HEK293 (cell line): ENCODE measurements around the gene NID1.

Experiments
- CTCF ChIA-PET: fragments of 350-600 bp; formaldehyde crosslinking; extraction: SDS; loops from one replicate; lab custom pipeline; 2021; ENCODE audit warnings: antibody characterized with exemption; lab: Yijun Ruan, JAX
- POLR2A ChIA-PET: fragments of 300-600 bp; formaldehyde crosslinking; extraction: SDS; loops from one replicate; lab custom pipeline; 2020; ENCODE audit warnings: antibody characterized with exemption, inconsistent platforms; lab: Yijun Ruan, JAX
- H3K27ac ChIP-seq: fragments of 200-500 bp; sonication (Bioruptor generic); 2 replicates; pipeline ENCODE4 v1.5.1; 2014; ENCODE audit warnings: low read depth, low read length, control low read depth, inconsistent platforms; ENCODE audit errors: extremely low read depth
- H3K36me3 ChIP-seq, 2 experiments: fragments of 200-500 bp in 1 of 2; sonication (Bioruptor generic) in 1 of 2; 1 replicate in 1 of 2; 2 replicates in 1 of 2; pipeline ENCODE4 v1.5.1; 2014 to 2017; ENCODE audit warnings: inconsistent platforms in 2 of 2, low read length in 2 of 2; ENCODE audit not compliant: control insufficient read depth in 2 of 2, insufficient read depth in 1 of 2
- H3K4me1 ChIP-seq: fragments of 200-500 bp; sonication (Bioruptor generic); 2 replicates; pipeline ENCODE4 v1.5.1; 2014; ENCODE audit warnings: mild to moderate bottlenecking, low read length, inconsistent platforms; ENCODE audit not compliant: control insufficient read depth, insufficient read depth
- H3K4me3 ChIP-seq: 2 replicates; pipeline ENCODE4 v1.5.1; 2011; ENCODE audit warnings: low read depth, mild to moderate bottlenecking, control low read depth, low read length, moderate library complexity
- H3K9me3 ChIP-seq: fragments of 200-500 bp; sonication (Bioruptor generic); 2 replicates; pipeline ENCODE4 v1.5.1; 2014; ENCODE audit warnings: low read depth, low read length, inconsistent platforms; ENCODE audit not compliant: control insufficient read depth, insufficient read depth
- BCL11A ChIP-seq: fragments of 450-650 bp; formaldehyde crosslinking; IDR thresholded peaks from 2 replicates; pipeline ENCODE4 v1.5.1; 2016; ENCODE audit warnings: low read depth, missing biosample characterization, missing genetic modification characterization
- HOXD13 ChIP-seq: sonication (generic); formaldehyde crosslinking; IDR thresholded peaks from 2 replicates; pipeline ENCODE4 v1.8.0; 2022; ENCODE audit warnings: missing genetic modification reagents, borderline replicate concordance
- OSR2 ChIP-seq: fragments of 450-650 bp; formaldehyde crosslinking; IDR thresholded peaks from 2 replicates; pipeline ENCODE4 v1.5.1; 2016; ENCODE audit warnings: missing biosample characterization, missing genetic modification characterization
- OVOL3 ChIP-seq: fragments of 450-650 bp; formaldehyde crosslinking; IDR thresholded peaks from 2 replicates; pipeline ENCODE4 v1.5.1; 2016; ENCODE audit warnings: missing biosample characterization, missing genetic modification characterization
- SCRT1 ChIP-seq: fragments of 450-650 bp; formaldehyde crosslinking; IDR thresholded peaks from 2 replicates; pipeline ENCODE4 v1.5.1; 2016; ENCODE audit warnings: missing biosample characterization, missing genetic modification characterization, borderline replicate concordance
- ZBTB1 ChIP-seq: fragments of 450-650 bp; formaldehyde crosslinking; IDR thresholded peaks from 2 replicates; pipeline ENCODE4 v1.5.1; 2016; ENCODE audit warnings: missing biosample characterization, missing genetic modification characterization
- ZFP69B ChIP-seq: fragments of 450-650 bp; formaldehyde crosslinking; IDR thresholded peaks from 2 replicates; pipeline ENCODE4 v1.5.1; 2016; ENCODE audit warnings: missing biosample characterization, missing genetic modification characterization
- ZNF10 ChIP-seq: fragments of 450-650 bp; formaldehyde crosslinking; IDR thresholded peaks from 2 replicates; pipeline ENCODE4 v1.5.1; 2017; ENCODE audit warnings: missing biosample characterization, missing genetic modification characterization
- ZNF133 ChIP-seq: fragments of 450-650 bp; formaldehyde crosslinking; IDR thresholded peaks from 2 replicates; pipeline ENCODE4 v1.5.1; 2016; ENCODE audit warnings: missing biosample characterization, missing genetic modification characterization
- ZNF175 ChIP-seq: fragments of 450-650 bp; formaldehyde crosslinking; IDR thresholded peaks from 2 replicates; pipeline ENCODE4 v1.5.1; 2016; ENCODE audit warnings: missing biosample characterization, missing genetic modification characterization
- ZNF2 ChIP-seq: fragments of 450-650 bp; formaldehyde crosslinking; IDR thresholded peaks from 2 replicates; pipeline ENCODE4 v1.5.1; 2016; ENCODE audit warnings: missing biosample characterization, missing genetic modification characterization
- ZNF221 ChIP-seq: fragments of 450-650 bp; formaldehyde crosslinking; IDR thresholded peaks from 2 replicates; pipeline ENCODE4 v1.5.1; 2017; ENCODE audit warnings: missing biosample characterization, missing genetic modification characterization, borderline replicate concordance
- ZNF23 ChIP-seq: fragments of 450-650 bp; formaldehyde crosslinking; IDR thresholded peaks from 2 replicates; pipeline ENCODE4 v1.5.1; 2016; ENCODE audit warnings: missing biosample characterization, missing genetic modification characterization, borderline replicate concordance
- ZNF302 ChIP-seq: fragments of 450-650 bp; formaldehyde crosslinking; IDR thresholded peaks from 2 replicates; pipeline ENCODE4 v1.5.1; 2016; ENCODE audit warnings: missing biosample characterization, missing genetic modification characterization, low read depth
- ZNF350 ChIP-seq: fragments of 450-650 bp; formaldehyde crosslinking; IDR thresholded peaks from 2 replicates; pipeline ENCODE4 v1.5.0; 2017; ENCODE audit warnings: missing biosample characterization, mild to moderate bottlenecking, missing genetic modification characterization
- ZNF391 ChIP-seq: fragments of 450-650 bp; formaldehyde crosslinking; IDR thresholded peaks from 2 replicates; pipeline ENCODE4 v1.5.1; 2016; ENCODE audit warnings: low read depth, missing biosample characterization, missing genetic modification characterization, borderline replicate concordance
- ZNF473 ChIP-seq: fragments of 450-650 bp; formaldehyde crosslinking; IDR thresholded peaks from 2 replicates; pipeline ENCODE4 v1.5.1; 2017; ENCODE audit warnings: missing biosample characterization, missing genetic modification characterization
- ZNF510 ChIP-seq: fragments of 450-650 bp; formaldehyde crosslinking; IDR thresholded peaks from 2 replicates; pipeline ENCODE4 v1.5.1; 2018; ENCODE audit warnings: mild to moderate bottlenecking, missing genetic modification characterization, missing biosample characterization; ENCODE audit not compliant: insufficient replicate concordance
- ZNF560 ChIP-seq: fragments of 450-650 bp; formaldehyde crosslinking; IDR thresholded peaks from 2 replicates; pipeline ENCODE4 v1.5.1; 2017; ENCODE audit warnings: missing biosample characterization, missing genetic modification characterization, borderline replicate concordance
- ZNF785 ChIP-seq: fragments of 450-650 bp; formaldehyde crosslinking; IDR thresholded peaks from 2 replicates; pipeline ENCODE4 v1.5.1; 2016; ENCODE audit warnings: missing biosample characterization, missing genetic modification characterization
- ZSCAN30 ChIP-seq: fragments of 450-650 bp; IDR thresholded peaks from 2 replicates; pipeline ENCODE4 v1.5.1; 2018; ENCODE audit warnings: missing biosample characterization, mild to moderate bottlenecking, missing genetic modification characterization, moderate library complexity
- TF ChIP-seq, protein P1 (sequence below): fragments of 450-650 bp; formaldehyde crosslinking; IDR thresholded peaks from 2 replicates; pipeline ENCODE4 v1.5.1; 2016; ENCODE audit warnings: missing biosample characterization, missing genetic modification characterization
- TF ChIP-seq, protein P2 (sequence below): fragments of 450-650 bp; formaldehyde crosslinking; IDR thresholded peaks from 2 replicates; pipeline ENCODE4 v1.5.1; 2016; ENCODE audit warnings: missing biosample characterization, missing genetic modification characterization
- TF ChIP-seq, protein P3 (sequence below): fragments of 450-650 bp; formaldehyde crosslinking; IDR thresholded peaks from 2 replicates; pipeline ENCODE4 v1.5.1; 2016; ENCODE audit warnings: missing biosample characterization, missing genetic modification characterization
- TF ChIP-seq, protein P4 (sequence below): fragments of 450-650 bp; formaldehyde crosslinking; IDR thresholded peaks from 2 replicates; pipeline ENCODE4 v1.5.1; 2016; ENCODE audit warnings: missing biosample characterization, missing genetic modification characterization, borderline replicate concordance
- TF ChIP-seq, protein P5 (sequence below): fragments of 450-650 bp; formaldehyde crosslinking; IDR thresholded peaks from 2 replicates; pipeline ENCODE4 v1.5.1; 2017; ENCODE audit warnings: missing biosample characterization, missing genetic modification characterization

The NID1 gene

DNA sequence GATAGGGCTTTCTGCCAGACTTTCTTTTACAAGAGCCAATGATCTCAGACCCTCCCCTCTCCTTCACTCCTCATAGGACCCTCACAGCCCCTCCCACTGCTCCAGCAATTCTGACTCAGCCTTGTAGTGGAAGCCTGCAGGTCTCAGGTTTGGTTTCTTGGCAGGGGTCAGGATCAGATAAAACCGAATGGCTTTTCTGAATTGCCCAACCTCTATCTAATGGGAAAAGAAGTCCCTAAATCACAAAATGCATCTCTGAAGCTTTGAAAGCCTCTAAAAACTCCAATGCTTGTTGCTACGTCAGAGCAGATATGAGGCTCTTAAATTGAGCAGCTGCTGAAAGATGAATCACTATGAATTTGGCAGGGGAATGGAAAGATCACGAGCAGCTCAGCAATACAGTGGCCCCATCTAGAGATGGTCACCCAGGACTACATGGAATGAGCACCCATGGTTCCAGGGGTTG is 74.5 kb downstream of the NID1 start:
- CTCF ChIA-PET: interaction anchor here (2.1 kb wide), 1 partner anchor 19 kb away, joined by 6 read pairs; no protein-coding TSS in a partner anchor
- H3K27ac ChIP-seq: no peak overlapping the region
- TF ChIP-seq, protein P1, sequence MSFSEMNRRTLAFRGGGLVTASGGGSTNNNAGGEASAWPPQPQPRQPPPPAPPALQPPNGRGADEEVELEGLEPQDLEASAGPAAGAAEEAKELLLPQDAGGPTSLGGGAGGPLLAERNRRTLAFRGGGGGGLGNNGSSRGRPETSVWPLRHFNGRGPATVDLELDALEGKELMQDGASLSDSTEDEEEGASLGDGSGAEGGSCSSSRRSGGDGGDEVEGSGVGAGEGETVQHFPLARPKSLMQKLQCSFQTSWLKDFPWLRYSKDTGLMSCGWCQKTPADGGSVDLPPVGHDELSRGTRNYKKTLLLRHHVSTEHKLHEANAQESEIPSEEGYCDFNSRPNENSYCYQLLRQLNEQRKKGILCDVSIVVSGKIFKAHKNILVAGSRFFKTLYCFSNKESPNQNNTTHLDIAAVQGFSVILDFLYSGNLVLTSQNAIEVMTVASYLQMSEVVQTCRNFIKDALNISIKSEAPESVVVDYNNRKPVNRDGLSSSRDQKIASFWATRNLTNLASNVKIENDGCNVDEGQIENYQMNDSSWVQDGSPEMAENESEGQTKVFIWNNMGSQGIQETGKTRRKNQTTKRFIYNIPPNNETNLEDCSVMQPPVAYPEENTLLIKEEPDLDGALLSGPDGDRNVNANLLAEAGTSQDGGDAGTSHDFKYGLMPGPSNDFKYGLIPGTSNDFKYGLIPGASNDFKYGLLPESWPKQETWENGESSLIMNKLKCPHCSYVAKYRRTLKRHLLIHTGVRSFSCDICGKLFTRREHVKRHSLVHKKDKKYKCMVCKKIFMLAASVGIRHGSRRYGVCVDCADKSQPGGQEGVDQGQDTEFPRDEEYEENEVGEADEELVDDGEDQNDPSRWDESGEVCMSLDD (tag by site-specific recombination): no peak
- TF ChIP-seq ZNF350 (no peak), BCL11A (no peak), ZNF10 (tag by site-specific recombination) (no peak), SCRT1 (no peak), ZFP69B (no peak), ZNF23 (tag by site-specific recombination) (no peak), ZNF175 (no peak), ZBTB1 (tag by site-specific recombination) (no peak), ZSCAN30 (tag by site-specific recombination) (no peak), ZNF221 (no peak), ZNF133 (tag by site-specific recombination) (no peak), ZNF785 (tag by site-specific recombination) (no peak), ZNF473 (no peak), ZNF560 (tag by site-specific recombination) (no peak), ZNF2 (tag by site-specific recombination) (no peak), HOXD13 (CRISPR knock-in tag) (no peak)
- TF ChIP-seq, protein P2, sequence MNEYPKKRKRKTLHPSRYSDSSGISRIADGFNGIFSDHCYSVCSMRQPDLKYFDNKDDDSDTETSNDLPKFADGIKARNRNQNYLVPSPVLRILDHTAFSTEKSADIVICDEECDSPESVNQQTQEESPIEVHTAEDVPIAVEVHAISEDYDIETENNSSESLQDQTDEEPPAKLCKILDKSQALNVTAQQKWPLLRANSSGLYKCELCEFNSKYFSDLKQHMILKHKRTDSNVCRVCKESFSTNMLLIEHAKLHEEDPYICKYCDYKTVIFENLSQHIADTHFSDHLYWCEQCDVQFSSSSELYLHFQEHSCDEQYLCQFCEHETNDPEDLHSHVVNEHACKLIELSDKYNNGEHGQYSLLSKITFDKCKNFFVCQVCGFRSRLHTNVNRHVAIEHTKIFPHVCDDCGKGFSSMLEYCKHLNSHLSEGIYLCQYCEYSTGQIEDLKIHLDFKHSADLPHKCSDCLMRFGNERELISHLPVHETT (tag by site-specific recombination): no peak
- TF ChIP-seq, protein P3, sequence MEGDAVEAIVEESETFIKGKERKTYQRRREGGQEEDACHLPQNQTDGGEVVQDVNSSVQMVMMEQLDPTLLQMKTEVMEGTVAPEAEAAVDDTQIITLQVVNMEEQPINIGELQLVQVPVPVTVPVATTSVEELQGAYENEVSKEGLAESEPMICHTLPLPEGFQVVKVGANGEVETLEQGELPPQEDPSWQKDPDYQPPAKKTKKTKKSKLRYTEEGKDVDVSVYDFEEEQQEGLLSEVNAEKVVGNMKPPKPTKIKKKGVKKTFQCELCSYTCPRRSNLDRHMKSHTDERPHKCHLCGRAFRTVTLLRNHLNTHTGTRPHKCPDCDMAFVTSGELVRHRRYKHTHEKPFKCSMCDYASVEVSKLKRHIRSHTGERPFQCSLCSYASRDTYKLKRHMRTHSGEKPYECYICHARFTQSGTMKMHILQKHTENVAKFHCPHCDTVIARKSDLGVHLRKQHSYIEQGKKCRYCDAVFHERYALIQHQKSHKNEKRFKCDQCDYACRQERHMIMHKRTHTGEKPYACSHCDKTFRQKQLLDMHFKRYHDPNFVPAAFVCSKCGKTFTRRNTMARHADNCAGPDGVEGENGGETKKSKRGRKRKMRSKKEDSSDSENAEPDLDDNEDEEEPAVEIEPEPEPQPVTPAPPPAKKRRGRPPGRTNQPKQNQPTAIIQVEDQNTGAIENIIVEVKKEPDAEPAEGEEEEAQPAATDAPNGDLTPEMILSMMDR (tag by site-specific recombination): no peak
- H3K36me3 ChIP-seq: peaks cover 16 to 49% of the 10 kb centered on the region in 2 experiments
- no peaks in the 10 kb centered on the region; the same call in 1 of the 2 replicates for H3K9me3 ChIP-seq
- POLR2A ChIA-PET: no interaction called here
- H3K4me1 ChIP-seq: no peaks in the 10 kb centered on the region
- no peak overlapping the region for H3K4me3 ChIP-seq

DNA sequence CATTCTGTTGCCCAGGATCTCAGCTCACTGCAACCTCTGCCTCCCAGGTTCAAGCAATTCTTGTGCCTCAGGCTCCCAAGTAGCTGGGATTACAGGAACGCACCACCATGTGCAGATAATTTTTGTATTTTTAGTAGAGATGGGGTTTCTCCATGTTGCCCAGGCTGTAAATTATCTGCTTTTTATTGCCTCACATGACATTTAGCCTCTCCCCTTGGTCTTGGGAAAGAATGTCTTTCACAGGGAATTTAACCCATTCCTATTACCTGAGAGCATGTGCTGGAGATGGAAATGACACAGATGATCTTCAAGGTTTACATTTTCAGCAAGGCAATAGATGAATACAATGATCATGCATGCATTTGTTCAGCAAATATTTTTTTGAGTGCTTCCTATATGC is 75.8 kb downstream of the NID1 start:
- POLR2A ChIA-PET: interaction anchor here (0.7 kb wide), 2 partner anchors 138 to 1917 kb away, joined by 3 read pairs; no protein-coding TSS in a partner anchor
- no peak overlapping the region for H3K27ac ChIP-seq
- CTCF ChIA-PET: interaction anchor here (2.1 kb wide), 1 partner anchor 17 kb away, joined by 6 read pairs; no protein-coding TSS in a partner anchor
- H3K9me3 ChIP-seq: no peaks in the 10 kb centered on the region; the same call in 1 of the 2 replicates
- H3K36me3 ChIP-seq: peaks cover 16 to 57% of the 10 kb centered on the region in 2 experiments
- H3K4me3 ChIP-seq: no peak overlapping the region
- H3K4me1 ChIP-seq: no peaks in the 10 kb centered on the region
- TF ChIP-seq, protein P4, sequence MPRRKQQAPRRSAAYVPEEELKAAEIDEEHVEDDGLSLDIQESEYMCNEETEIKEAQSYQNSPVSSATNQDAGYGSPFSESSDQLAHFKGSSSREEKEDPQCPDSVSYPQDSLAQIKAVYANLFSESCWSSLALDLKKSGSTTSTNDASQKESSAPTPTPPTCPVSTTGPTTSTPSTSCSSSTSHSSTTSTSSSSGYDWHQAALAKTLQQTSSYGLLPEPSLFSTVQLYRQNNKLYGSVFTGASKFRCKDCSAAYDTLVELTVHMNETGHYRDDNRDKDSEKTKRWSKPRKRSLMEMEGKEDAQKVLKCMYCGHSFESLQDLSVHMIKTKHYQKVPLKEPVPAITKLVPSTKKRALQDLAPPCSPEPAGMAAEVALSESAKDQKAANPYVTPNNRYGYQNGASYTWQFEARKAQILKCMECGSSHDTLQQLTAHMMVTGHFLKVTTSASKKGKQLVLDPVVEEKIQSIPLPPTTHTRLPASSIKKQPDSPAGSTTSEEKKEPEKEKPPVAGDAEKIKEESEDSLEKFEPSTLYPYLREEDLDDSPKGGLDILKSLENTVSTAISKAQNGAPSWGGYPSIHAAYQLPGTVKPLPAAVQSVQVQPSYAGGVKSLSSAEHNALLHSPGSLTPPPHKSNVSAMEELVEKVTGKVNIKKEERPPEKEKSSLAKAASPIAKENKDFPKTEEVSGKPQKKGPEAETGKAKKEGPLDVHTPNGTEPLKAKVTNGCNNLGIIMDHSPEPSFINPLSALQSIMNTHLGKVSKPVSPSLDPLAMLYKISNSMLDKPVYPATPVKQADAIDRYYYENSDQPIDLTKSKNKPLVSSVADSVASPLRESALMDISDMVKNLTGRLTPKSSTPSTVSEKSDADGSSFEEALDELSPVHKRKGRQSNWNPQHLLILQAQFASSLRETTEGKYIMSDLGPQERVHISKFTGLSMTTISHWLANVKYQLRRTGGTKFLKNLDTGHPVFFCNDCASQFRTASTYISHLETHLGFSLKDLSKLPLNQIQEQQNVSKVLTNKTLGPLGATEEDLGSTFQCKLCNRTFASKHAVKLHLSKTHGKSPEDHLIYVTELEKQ: no peak
- TF ChIP-seq ZNF391 (tag by site-specific recombination) (no peak), ZNF302 (tag by site-specific recombination) (no peak), ZNF510 (no peak), ZNF560 (tag by site-specific recombination) (no peak), OSR2 (no peak), OVOL3 (no peak)
- TF ChIP-seq, protein P5, sequence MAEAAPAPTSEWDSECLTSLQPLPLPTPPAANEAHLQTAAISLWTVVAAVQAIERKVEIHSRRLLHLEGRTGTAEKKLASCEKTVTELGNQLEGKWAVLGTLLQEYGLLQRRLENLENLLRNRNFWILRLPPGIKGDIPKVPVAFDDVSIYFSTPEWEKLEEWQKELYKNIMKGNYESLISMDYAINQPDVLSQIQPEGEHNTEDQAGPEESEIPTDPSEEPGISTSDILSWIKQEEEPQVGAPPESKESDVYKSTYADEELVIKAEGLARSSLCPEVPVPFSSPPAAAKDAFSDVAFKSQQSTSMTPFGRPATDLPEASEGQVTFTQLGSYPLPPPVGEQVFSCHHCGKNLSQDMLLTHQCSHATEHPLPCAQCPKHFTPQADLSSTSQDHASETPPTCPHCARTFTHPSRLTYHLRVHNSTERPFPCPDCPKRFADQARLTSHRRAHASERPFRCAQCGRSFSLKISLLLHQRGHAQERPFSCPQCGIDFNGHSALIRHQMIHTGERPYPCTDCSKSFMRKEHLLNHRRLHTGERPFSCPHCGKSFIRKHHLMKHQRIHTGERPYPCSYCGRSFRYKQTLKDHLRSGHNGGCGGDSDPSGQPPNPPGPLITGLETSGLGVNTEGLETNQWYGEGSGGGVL (tag by site-specific recombination): no peak
